ENCODE results near the gene THEM4. TPM values are rescaled to one million over a fixed set of nuclear protein-coding genes. Genes with fewer than 3 reads are reported as not detected.

Gene THEM4
- total and polyA plus RNA-seq, 2 of the 8 experiments (the other 6 are each of a cell fraction or from before 2014, with no cell fraction given): 9.9 to 11.2 TPM

DNA sequence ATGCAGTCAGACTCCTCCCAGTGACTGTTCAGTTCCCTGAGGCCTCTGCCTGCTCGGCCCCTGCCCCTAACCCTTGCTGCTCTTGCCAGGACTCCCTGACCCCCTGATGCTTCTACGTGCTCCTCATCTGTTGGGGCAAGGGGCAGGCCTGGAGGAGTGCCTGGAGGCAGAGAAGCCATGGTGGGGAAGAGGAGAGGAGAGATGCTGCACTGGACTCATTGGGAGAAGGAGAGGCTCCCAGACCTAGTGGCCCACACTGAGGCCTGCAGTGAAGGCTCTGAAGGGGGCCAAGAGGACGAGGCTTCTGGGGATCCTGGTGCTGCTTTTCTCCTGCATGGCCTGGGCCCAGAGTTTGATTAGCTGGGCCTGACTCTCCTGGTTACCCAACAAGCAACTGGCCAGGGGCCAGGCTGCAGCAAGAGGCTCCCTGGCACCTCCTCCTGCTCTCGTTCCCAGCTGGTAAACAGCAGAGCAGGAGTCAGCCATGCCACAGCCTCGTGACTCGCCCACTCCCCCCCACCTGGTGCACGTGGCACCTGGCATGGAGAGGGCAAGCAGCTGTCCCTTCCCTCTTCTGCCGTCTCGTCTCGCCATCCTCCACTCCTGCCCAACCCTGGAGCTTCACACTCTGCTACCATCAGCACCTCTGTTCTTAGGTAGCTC, 76.9 kb downstream of the THEM4 start:
- no peak overlapping the region for H3K4me3 ChIP-seq (ENCODE audit: extremely low read depth in 1 of 4, insufficient read depth in 2 of 4, low read depth in 3 of 4, low read length in 4 of 4)
- H4K5ac ChIP-seq (ENCODE audit: insufficient read length, low read depth, low read length): no peak overlapping the region
- TF ChIP-seq ASH2L (IDR thresholded peaks at IDR 0.05; ENCODE audit: low read length) (no peak), YY1 (IDR thresholded peaks at IDR 0.05; ENCODE audit: low read depth, low read length) (no peak), POU5F1 (IDR thresholded peaks at IDR 0.05; ENCODE audit: low read depth, low read length) (no peak), NRF1 (IDR thresholded peaks at IDR 0.05; ENCODE audit: low read depth, low read length) (no peak), ZNF274 (IDR thresholded peaks at IDR 0.05; ENCODE audit: borderline replicate concordance, extremely low read depth, low read length) (no peak), TAF7 (optimal IDR thresholded peaks at IDR 0.05; ENCODE audit: borderline replicate concordance, low read depth, low read length) (no peak), TBP (IDR thresholded peaks at IDR 0.05; ENCODE audit: low read depth, low read length) (no peak), RFX5 (IDR thresholded peaks at IDR 0.05; ENCODE audit: borderline replicate concordance, low read depth, low read length) (no peak)
- TF ChIP-seq, protein P1, sequence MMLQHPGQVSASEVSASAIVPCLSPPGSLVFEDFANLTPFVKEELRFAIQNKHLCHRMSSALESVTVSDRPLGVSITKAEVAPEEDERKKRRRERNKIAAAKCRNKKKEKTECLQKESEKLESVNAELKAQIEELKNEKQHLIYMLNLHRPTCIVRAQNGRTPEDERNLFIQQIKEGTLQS (IDR thresholded peaks at IDR 0.05; ENCODE audit: insufficient read depth, low read depth, low read length): no peak
- TF ChIP-seq, protein P2, sequence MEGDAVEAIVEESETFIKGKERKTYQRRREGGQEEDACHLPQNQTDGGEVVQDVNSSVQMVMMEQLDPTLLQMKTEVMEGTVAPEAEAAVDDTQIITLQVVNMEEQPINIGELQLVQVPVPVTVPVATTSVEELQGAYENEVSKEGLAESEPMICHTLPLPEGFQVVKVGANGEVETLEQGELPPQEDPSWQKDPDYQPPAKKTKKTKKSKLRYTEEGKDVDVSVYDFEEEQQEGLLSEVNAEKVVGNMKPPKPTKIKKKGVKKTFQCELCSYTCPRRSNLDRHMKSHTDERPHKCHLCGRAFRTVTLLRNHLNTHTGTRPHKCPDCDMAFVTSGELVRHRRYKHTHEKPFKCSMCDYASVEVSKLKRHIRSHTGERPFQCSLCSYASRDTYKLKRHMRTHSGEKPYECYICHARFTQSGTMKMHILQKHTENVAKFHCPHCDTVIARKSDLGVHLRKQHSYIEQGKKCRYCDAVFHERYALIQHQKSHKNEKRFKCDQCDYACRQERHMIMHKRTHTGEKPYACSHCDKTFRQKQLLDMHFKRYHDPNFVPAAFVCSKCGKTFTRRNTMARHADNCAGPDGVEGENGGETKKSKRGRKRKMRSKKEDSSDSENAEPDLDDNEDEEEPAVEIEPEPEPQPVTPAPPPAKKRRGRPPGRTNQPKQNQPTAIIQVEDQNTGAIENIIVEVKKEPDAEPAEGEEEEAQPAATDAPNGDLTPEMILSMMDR (IDR thresholded peaks at IDR 0.05; ENCODE audit: control extremely low read depth in 1 of 3, insufficient read depth in 1 of 3, low read depth in 1 of 3, low read length in 3 of 3): no peak
- WGBS, 2 experiments (ENCODE audit: extremely low coverage in 1 of 2, insufficient coverage in 1 of 2, insufficient read length in 1 of 2, insufficient replicate concordance in 2 of 2, low coverage in 1 of 2, low lambda C conversion rate in 2 of 2, missing lambda C conversion rate in 1 of 2): 84% methylated on average over 10 of the region's 10 CpGs; no CpG with 5 or more reads in 1 of the 2 experiments
- no peak for DNase-seq (ENCODE audit: low read depth in 1 of 2, low spot score in 2 of 2)
- H3K27ac ChIP-seq (ENCODE audit: low read depth, low read length): no peak overlapping the region
- H3K56ac ChIP-seq (replicated peaks; ENCODE audit: insufficient read length, low read depth, low read length): no peak overlapping the region
- no peak overlapping the region for H3K18ac ChIP-seq (ENCODE audit: extremely low read depth, low read length)
- H2BK20ac ChIP-seq (ENCODE audit: low read length): no peak overlapping the region
- CTCF ChIA-PET (ENCODE audit: partially characterized antibody): interaction anchor here (0.7 to 1.7 kb wide), 10 partner anchors 27 to 139 kb away, joined by 3 to 8 read pairs (median 4); partner anchors contain the start of genes MRPL9 and RIIAD1
- H2BK5ac ChIP-seq (ENCODE audit: low read depth, low read length): no peak overlapping the region
- no peak overlapping the region for H2BK12ac ChIP-seq (ENCODE audit: low read depth, low read length)
- no peak overlapping the region for H3K23ac ChIP-seq (ENCODE audit: insufficient read length)
- no peaks in the 10 kb centered on the region for H3K36me3 ChIP-seq (ENCODE audit: control insufficient read depth in 2 of 4, insufficient read depth in 4 of 4, low read length in 3 of 4)
- no peak overlapping the region for H2BK120ac ChIP-seq (replicated peaks; ENCODE audit: low read depth, low read length)
- H4K91ac ChIP-seq (replicated peaks; ENCODE audit: insufficient read length, low read length): no peak overlapping the region
- H3K4ac ChIP-seq (replicated peaks; ENCODE audit: insufficient read length, low read depth, low read length): no peak overlapping the region
- FAIRE-seq: no peak
- no peak overlapping the region for H3K14ac ChIP-seq (ENCODE audit: insufficient read length)
- H3K9ac ChIP-seq (replicated peaks in 1 of 4; ENCODE audit: extremely low read depth in 1 of 4, low read depth in 3 of 4, low read length in 3 of 4): no peak overlapping the region
- no peaks in the 10 kb centered on the region for H3K79me1 ChIP-seq (ENCODE audit: low read depth, low read length)
- POLR2A ChIA-PET (ENCODE audit: partially characterized antibody): no interaction called here
- H3K4me1 ChIP-seq (replicated peaks in 1 of 4; ENCODE audit: control insufficient read depth in 3 of 4, insufficient read depth in 4 of 4, low read length in 3 of 4): peaks cover 12 to 30% (median 22%) of the 10 kb centered on the region in 4 experiments
- H4K8ac ChIP-seq (ENCODE audit: extremely low read depth, insufficient read depth, low read length): no peak overlapping the region
- H4K20me1 ChIP-seq (replicated peaks in 1 of 2; ENCODE audit: control insufficient read depth in 1 of 2, insufficient read depth in 2 of 2, low read length in 2 of 2): no peaks in the 10 kb centered on the region
- H2AK5ac ChIP-seq (ENCODE audit: low read depth, low read length): no peak overlapping the region; the same call in 1 of the 2 replicates
- no peak overlapping the region for H2BK15ac ChIP-seq (ENCODE audit: low read length)
- H3K9me3 ChIP-seq (ENCODE audit: insufficient read depth in 2 of 2, low read depth in 1 of 2, low read length in 1 of 2): no peaks in the 10 kb centered on the region
- no peak overlapping the region for H3K4me2 ChIP-seq (ENCODE audit: insufficient read depth in 1 of 2, low read depth in 2 of 2, low read length in 2 of 2)
- no peak overlapping the region for H2AFZ ChIP-seq (ENCODE audit: low read length)
- H3K27me3 ChIP-seq (replicated peaks in 1 of 4; ENCODE audit: control insufficient read depth in 3 of 4, extremely low read depth in 1 of 4, insufficient read depth in 3 of 4, low read length in 3 of 4): peaks cover 4 to 8% (median 7%) of the 10 kb centered on the region in 4 experiments
- H3K23me2 ChIP-seq (ENCODE audit: low read depth, low read length): peaks cover 5% of the 10 kb centered on the region; the same call in 1 of the 2 replicates
- H3K79me2 ChIP-seq (ENCODE audit: control insufficient read depth in 1 of 2, insufficient read depth in 2 of 2, low read length in 2 of 2): no peaks in the 10 kb centered on the region
